HTR-8/SVneo (cell line): ENCODE results near the gene FZR1.
"Not testable (repeated sequence)": the region's sequence is repeated elsewhere in the genome, so short reads cannot be mapped to it uniquely, and the experiment has no call there.

ENCODE experiments used
- DNase-seq: peaks from one replicate; pipeline ENCODE4 v3.0.0; 2011; ENCODE audit warnings: low spot score, mixed read lengths; ENCODE audit not compliant: insufficient read length
- FAIRE-seq: peaks from 2 replicates; lab custom pipeline; 2011; peaks lifted over from hg19 to GRCh38; lab: Jason Lieb, UNC

Gene FZR1

DNA sequence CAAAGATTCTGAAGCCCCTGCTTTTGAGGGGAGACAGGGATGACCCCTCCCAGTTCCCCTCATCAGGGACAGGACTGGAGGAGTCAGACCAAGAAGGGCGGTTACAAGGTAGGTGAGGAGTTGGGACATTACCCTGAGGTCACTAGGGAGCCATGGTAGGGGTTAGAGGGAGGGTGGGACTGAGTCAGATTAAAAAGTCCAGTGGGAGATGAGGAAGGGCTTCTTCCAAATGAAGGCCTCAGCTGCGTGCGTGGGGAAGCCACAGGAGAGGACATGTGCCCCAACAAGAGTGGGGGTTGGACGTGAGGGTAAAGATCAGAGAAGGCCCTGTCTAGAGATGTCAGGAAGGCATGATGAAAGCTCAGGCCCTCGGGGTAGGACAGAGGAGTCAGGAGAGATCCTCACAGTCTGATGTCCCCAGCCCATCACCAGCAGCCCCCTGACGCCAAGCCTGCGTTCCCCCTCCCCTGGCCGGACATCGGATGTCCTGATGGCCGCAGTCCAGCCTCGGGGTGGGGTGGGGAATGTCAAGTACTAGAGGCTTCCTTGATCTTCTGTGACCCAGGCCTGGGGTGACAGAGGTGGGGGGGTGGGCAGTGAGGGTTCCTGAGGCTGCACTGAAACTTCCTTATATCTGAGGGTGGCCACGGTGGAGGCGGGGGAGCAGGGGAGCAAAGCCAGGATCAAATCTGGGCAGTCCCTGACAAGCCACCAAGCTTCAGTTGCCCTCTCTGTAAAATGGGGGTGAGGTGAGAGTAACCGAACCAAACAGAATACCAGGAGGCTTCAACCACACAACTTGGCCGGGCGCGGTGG lies 57.8 kb downstream of the FZR1 start:
- no peak for FAIRE-seq
- no peak for DNase-seq

DNA sequence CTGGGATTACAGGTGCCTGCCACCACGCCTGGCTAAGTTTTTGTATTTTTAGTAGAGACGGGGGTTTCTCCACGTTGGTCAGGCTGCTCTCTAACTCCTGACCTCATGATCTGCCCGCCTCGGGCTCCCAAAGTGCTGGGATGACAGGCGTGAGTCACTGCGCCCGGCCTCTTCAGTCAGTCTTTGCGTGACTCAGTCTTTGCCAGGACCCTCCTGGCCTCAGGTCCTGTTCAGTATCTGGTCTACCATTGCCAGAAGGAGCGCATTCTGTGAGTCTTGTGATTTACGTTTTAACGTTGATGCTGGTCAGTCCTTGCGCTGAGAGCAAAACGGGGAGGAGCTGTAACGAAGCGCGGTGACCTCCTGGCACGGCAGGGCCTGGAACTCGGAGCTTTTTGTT lies 59.0 kb downstream of the FZR1 start:
- DNase-seq (peak; percentile 67), FAIRE-seq (peak; percentile 81)

GRCh38 chr19:3570042-3570441 lies 63.9 kb downstream of the FZR1 start:
- FAIRE-seq, DNase-seq: not testable (repeated sequence)

- FAIRE-seq (no peak), DNase-seq (no peak)
Observed at GRCh38 chr19:3570606-3571011, 64.5 kb downstream of the FZR1 start.

DNA sequence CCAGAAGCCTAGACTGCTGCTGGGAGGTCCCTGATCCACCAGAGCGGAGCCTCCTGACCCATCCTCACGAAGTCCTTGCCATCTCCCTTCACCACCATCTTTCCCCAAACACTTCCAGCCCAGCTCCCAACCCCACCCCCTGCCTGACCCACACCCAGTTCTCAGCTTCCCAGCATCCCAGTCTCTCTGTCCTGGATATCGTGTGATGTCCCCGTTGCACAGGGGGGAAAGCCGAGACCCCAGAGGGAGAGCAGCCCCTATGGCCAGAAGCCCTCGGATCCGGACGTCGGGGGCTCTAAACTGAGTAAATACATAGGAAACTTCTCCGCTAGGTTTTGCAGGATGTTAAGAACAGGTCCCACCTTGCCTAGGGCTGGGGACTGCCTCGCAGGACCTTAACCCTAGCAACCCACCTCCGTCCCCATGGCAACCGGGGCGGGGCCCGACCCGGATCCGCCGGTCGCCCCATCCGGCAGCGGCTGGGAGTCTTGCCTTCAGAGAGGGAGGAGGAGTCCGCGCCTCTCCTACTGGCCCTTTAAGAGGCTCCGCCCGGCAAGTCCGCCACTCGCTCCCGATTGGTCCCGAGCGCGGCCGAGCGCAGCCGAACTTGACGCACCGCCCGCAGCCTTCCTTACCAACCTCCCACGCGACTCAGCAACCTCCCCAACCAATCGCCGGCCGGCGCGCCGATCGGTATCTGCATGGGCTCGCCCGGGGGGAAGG lies 66.2 kb downstream of the FZR1 start:
- peak; percentile 81 for FAIRE-seq
- peak; percentile 92 for DNase-seq

DNA sequence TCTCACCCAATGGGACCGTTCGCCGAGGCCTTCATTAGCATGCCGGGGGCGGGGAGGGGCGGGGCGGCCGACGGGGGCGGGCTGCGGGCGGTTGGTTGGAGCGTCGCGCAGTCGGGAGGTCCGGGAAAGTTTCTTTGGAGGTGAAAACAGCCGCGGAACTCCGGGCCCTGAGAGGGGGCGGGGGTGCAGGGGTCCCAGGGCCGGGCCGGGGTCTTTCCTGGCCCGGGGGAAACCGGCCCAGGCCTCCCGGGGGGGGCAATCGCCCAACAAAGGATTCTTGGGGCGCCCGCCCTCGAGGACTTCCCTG lies 66.7 kb downstream of the FZR1 start, which contains the start of gene HMG20B:
HMG20B (plus strand) TSS at position 90 of the 307 bp plus-strand sequence. CDS start 366 bp downstream, outside the sequence.
- no peak for DNase-seq
- no peak for FAIRE-seq

DNA sequence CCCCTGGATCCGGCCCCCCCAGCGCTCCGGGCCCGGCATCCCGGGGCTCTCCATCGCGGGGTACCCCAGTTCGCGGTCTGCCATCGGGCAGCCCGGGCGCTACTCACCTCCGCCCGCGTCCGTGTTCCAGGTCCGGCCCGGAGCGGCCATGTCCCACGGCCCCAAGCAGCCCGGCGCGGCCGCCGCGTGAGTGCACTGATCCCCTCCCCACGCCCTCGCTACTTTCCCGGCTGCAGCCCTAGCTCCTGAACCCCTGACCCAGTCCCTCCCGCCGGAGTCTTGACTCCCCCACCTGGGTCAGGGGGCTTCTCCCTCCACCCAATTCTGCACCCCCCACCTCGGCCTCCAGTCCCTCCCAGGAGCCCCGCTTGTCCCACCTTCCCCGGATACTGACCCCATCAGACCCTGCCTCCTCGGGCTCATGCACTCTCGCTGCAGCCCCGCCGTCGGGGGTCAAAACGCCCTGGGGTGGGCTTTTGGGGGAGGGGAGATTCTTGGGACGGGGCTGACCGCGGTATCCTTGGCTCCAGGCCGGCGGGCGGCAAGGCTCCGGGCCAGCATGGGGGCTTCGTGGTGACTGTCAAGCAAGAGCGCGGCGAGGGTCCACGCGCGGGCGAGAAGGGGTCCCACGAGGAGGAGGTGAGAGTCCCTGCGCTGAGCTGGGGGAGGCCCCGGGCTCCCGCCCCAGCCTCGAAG lies 67.2 kb downstream of the FZR1 start:
- DNase-seq (no peak), FAIRE-seq (no peak)

DNA sequence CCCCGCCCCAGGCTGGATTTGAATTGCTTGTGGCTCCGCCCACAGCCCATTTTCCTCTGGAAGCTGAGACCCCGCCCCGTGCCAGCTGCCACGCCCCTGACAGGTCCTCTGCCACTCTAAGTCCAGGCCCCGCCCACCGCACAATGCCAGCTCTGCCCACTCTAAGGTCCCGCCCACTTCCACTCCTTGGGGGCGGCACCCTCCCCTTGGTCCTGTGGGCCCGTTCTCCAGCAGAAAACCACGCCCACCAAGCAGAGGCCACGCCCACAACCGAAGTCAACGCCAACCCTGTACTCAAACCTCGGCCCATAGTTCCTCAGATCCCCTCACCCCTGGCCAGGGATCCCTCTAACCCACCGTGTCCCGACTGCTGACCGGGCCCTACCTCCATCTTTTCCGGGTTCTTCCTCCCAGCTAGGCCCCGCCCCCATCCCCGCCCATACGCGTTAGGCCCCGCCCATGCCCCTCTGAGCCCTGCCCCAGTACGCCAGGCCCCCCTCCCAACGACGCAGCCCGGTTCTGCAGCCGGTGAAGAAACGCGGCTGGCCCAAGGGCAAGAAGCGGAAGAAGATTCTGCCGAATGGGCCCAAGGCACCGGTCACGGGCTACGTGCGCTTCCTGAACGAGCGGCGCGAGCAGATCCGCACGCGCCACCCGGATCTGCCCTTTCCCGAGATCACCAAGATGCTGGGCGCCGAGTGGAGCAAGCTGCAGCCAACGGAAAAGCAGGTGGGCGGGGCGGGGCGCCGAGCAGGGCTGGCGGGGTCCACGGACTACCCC lies 67.9 kb downstream of the FZR1 start:
- FAIRE-seq (peak; percentile 80), DNase-seq (peak; percentile 73)

DNA sequence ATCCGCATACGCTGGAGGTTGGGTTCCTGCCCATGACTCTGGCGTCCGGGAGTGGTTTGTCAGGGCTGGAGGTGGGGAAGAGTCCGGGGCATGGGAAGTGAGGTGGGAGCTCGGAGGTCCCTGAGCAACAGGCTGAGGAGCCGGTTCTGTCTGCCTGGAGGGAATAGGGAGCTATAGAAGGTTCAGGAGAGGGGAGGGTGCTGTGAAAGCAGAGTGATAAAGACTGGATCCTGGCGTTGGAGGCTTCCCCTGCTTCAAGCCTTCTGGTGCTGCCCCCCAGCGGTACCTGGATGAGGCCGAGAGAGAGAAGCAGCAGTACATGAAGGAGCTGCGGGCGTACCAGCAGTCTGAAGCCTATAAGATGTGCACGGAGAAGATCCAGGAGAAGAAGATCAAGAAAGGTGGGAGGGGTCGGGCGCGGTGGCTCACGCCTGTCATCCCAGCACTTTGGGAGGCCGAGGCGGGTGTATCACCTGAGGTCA lies 69.2 kb downstream of the FZR1 start:
- DNase-seq (no peak), FAIRE-seq (no peak)

GRCh38 chr19:3575949-3576673 lies 70.0 kb downstream of the FZR1 start:
- no peak for DNase-seq
- no peak for FAIRE-seq

DNA sequence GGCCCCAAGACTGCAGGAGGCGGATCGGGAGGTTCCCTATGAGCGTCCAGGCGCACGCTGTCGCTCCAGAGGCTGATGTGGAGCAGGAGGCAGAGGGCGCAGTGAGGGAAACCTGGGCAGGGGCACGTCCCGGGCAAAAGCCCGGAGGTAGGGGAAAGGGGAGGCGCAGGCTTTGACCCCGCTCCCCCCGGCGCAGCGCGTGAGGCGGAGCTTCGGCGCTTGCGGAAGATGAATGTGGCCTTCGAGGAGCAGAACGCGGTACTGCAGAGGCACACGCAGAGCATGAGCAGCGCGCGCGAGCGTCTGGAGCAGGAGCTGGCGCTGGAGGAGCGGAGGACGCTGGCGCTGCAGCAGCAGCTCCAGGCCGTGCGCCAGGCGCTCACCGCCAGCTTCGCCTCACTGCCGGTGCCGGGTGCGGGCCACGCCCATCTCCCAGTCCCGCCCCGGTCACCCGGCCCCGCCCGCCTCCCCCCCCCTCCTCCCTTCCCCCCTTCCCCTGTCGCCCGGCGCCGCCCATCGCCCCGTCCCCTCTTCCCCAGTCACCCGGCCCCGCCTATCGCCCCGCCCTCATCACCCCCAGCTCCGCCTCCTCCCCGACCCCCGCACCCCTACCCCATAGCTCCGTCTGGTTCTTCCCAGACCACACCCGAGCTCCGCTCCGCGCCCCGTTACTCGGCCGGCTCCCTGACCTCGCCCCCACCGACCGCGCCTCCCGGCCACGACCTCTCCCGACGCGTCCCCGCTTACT lies 70.8 kb downstream of the FZR1 start:
- no peak for DNase-seq
- no peak for FAIRE-seq

GRCh38 chr19:3577723-3578344 lies 71.7 kb downstream of the FZR1 start:
- FAIRE-seq: no peak
- no peak for DNase-seq

GRCh38 chr19:3578390-3578789 lies 72.3 kb downstream of the FZR1 start:
- no peak for FAIRE-seq
- DNase-seq: no peak

- FAIRE-seq (peak; percentile 4), DNase-seq (peak; percentile 57)
Observed at GRCh38 chr19:3580156-3580934, 74.2 kb downstream of the FZR1 start.

- FAIRE-seq, DNase-seq: not testable (repeated sequence)
Observed at GRCh38 chr19:3581792-3582191, 75.7 kb downstream of the FZR1 start.

DNA sequence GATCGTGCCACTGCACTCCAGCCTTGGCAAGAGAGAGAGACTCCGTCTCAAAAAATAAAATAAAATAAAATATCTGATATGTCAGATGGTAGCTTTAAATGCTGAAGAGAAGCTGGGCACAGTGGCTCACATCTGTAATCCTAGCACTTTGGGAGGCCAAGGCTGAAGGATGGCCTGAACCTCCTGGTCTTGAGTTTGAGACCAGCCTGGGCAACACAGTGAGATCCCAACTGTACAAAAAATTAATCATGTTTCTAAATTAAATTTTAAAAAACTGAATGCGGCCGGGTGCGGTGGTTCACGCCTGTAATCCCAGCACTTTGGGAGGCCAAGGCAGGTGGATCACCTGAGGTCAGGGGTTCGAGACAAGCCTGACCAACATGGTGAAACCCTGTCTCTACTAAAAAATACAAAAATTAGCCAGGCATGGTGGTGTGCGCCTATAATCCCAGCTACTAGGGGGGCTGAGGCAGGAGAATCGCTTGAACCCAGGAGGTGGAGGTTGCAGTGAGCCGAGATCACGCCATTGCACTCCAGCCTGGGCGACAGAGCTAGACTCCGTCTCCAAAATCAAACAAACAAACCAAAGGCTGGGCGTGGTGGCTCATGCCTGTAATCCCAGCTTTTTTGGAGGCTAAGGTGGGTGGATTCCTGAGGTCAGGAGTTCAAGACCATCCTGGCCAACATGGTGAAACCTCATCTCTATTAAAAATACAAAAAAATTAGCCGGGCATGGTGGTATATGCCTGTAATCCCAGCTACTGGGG lies 78.1 kb downstream of the FZR1 start:
- not testable (repeated sequence) for FAIRE-seq, DNase-seq
